Muscle of arm (tissue), 12 donors: ENCODE measurements around the gene CENATAC. TPM values are rescaled to one million over a fixed set of nuclear protein-coding genes. Genes with fewer than 3 reads are reported as not detected.
"Not testable (repeated sequence)": the region's sequence is repeated elsewhere in the genome, so short reads cannot be mapped to it uniquely, and the experiment has no call there.

Experiments
- DNase-seq: peaks from one replicate; pipeline ENCODE4 v3.0.0-alpha.2; 2013
- polyA plus RNA-seq, 12 donors: library from polyadenylated mRNA; unstranded; fragments of 120-200 nt; gene quantifications; one replicate each; pipeline ENCODE4 v1.2.1, GENCODE V29; 2013; ENCODE audit not compliant: insufficient read length in 12 of 12

CENATAC gene
- polyA plus RNA-seq, 12 donors: 8.2 to 45.2 (median 17.7) TPM; not detected in 1

GRCh38 chr11:119051440-119052162 is 53.7 kb downstream of the CENATAC start:
- no peak for DNase-seq

- DNase-seq: no peak
These were observed 54.4 kb downstream of the CENATAC start for GRCh38 chr11:119052163-119052814.

GRCh38 chr11:119054418-119054817 is 56.5 kb downstream of the CENATAC start:
- DNase-seq: no peak

GRCh38 chr11:119055901-119056300 is 58.0 kb downstream of the CENATAC start:
- no peak for DNase-seq

- no peak for DNase-seq
These were observed 58.6 kb downstream of the CENATAC start for GRCh38 chr11:119056421-119056999.

- peak; percentile 94 for DNase-seq
These were observed 59.2 kb downstream of the CENATAC start, which contains the start of gene HYOU1 for GRCh38 chr11:119057000-119057769. HYOU1 (minus strand) TSS chr11:119057205; CDS start chr11:119056160, 1,045 bp downstream.

GRCh38 chr11:119059128-119059527 is 61.2 kb downstream of the CENATAC start:
- not testable (repeated sequence) for DNase-seq

- DNase-seq: no peak
These were observed 63.3 kb downstream of the CENATAC start for GRCh38 chr11:119061256-119061655.

GRCh38 chr11:119062779-119063178 is 64.8 kb downstream of the CENATAC start:
- no peak for DNase-seq

GRCh38 chr11:119065369-119065768 is 67.4 kb downstream of the CENATAC start:
- no peak for DNase-seq

Other genes with a start within 250 kb of the CENATAC start
- 100 to 1,000 TPM in 2 of 12 donors, 10 to 100 TPM in 10; 68.5 to 523 (median 88.0) TPM for gene DDX6, start 207.0 kb upstream of the CENATAC start, polyA plus RNA-seq
- under 1 TPM in 3 of 12 donors, not detected in 9; 0.06 to 0.13 (median 0.10) TPM for gene CXCR5, start 114.2 kb upstream of the CENATAC start, polyA plus RNA-seq
- gene BCL9L, start 72.2 kb upstream of the CENATAC start, polyA plus RNA-seq: 100 to 1,000 TPM in 2 of 12 donors, 10 to 100 TPM in 9, not detected in 1; 50.0 to 169 (median 60.6) TPM
- gene UPK2, start 41.8 kb upstream of the CENATAC start, polyA plus RNA-seq: 1 to 10 TPM in 7 of 12 donors, under 1 TPM in 3, not detected in 2; 0.81 to 7.4 (median 1.1) TPM
- gene FOXR1, start 26.4 kb upstream of the CENATAC start, polyA plus RNA-seq: under 1 TPM in 1 of 12 donors, not detected in 11; 0.48 TPM
- 1,000 to 10,000 TPM in 11 of 12 donors, not detected in 1; 1,508 to 2,787 (median 1,692) TPM for gene RPS25, start 20.2 kb downstream of the CENATAC start, polyA plus RNA-seq
- 10 to 100 TPM in 11 of 12 donors, not detected in 1; 29.6 to 57.1 (median 44.7) TPM for gene TRAPPC4, start 20.6 kb downstream of the CENATAC start, polyA plus RNA-seq
- 10 to 100 TPM in 7 of 12 donors, 1 to 10 TPM in 4, not detected in 1; 9.3 to 30.8 (median 10.5) TPM for gene SLC37A4, start 32.7 kb downstream of the CENATAC start, polyA plus RNA-seq
- 10 to 100 TPM in 11 of 12 donors, not detected in 1; 35.2 to 51.0 (median 45.0) TPM for gene HYOU1, start 59.1 kb downstream of the CENATAC start, polyA plus RNA-seq
- 10 to 100 TPM in 11 of 12 donors, not detected in 1; 23.7 to 46.6 (median 31.5) TPM for gene VPS11, start 69.7 kb downstream of the CENATAC start, polyA plus RNA-seq
- gene HMBS, start 86.7 kb downstream of the CENATAC start, polyA plus RNA-seq: 10 to 100 TPM in 10 of 12 donors, not detected in 2; 18.2 to 30.4 (median 22.2) TPM
- gene DPAGT1, start 103.7 kb downstream of the CENATAC start, polyA plus RNA-seq: 10 to 100 TPM in 11 of 12 donors, not detected in 1; 22.4 to 65.5 (median 32.2) TPM
- 10 to 100 TPM in 2 of 12 donors, 1 to 10 TPM in 9, not detected in 1; 5.5 to 25.2 (median 7.3) TPM for gene C2CD2L, start 109.2 kb downstream of the CENATAC start, polyA plus RNA-seq
- 10 to 100 TPM in 11 of 12 donors, not detected in 1; 14.1 to 28.4 (median 18.9) TPM for gene HINFP, start 123.4 kb downstream of the CENATAC start, polyA plus RNA-seq
- gene ABCG4, start 150.9 kb downstream of the CENATAC start, polyA plus RNA-seq: under 1 TPM in 10 of 12 donors, not detected in 2; 0.16 to 0.52 (median 0.29) TPM
- 10 to 100 TPM in 9 of 12 donors, 1 to 10 TPM in 2, not detected in 1; 9.1 to 18.3 (median 11.6) TPM for gene NLRX1, start 170.6 kb downstream of the CENATAC start, polyA plus RNA-seq
- 10 to 100 TPM in 1 of 12 donors, under 1 TPM in 7, not detected in 4; 0.05 to 19.9 (median 0.22) TPM for gene NHERF4, start 187.3 kb downstream of the CENATAC start, polyA plus RNA-seq
- gene CBL, start 208.2 kb downstream of the CENATAC start, polyA plus RNA-seq: 10 to 100 TPM in 11 of 12 donors, not detected in 1; 11.1 to 16.4 (median 13.5) TPM